Mesendoderm (in vitro differentiated cells): ENCODE results near the gene SMC6.

Source experiments
- DNase-seq: peaks from one replicate; pipeline ENCODE4 v3.0.0; 2013
- H2AK5ac ChIP-seq: 2 replicates; pipeline ENCODE4 v1.6.1; 2013; ENCODE audit warnings: low read length, inconsistent platforms
- H2BK120ac ChIP-seq: 2 replicates; pipeline ENCODE4 v1.6.1; 2013; ENCODE audit warnings: low read depth, mild to moderate bottlenecking, low read length, moderate library complexity, mixed read lengths
- H2BK15ac ChIP-seq: replicated peaks from 2 replicates; pipeline ENCODE4 v1.6.1; 2013; ENCODE audit warnings: low read depth, mild to moderate bottlenecking, moderate library complexity
- H2BK5ac ChIP-seq: 2 replicates; pipeline ENCODE4 v1.6.1; 2013; ENCODE audit warnings: low read length, inconsistent platforms
- H3K18ac ChIP-seq: 2 replicates; pipeline ENCODE4 v1.6.1; 2013; ENCODE audit warnings: mild to moderate bottlenecking, low read length, mixed read lengths
- H3K23ac ChIP-seq: one replicate; pipeline ENCODE4 v1.6.1; 2013; ENCODE audit warnings: low read length
- H3K27ac ChIP-seq: 2 replicates; pipeline ENCODE4 v1.5.1; 2013; ENCODE audit warnings: low read depth, mild to moderate bottlenecking, inconsistent platforms, low read length, moderate library complexity
- H3K27me3 ChIP-seq: 2 replicates; pipeline ENCODE4 v1.6.1; 2013; ENCODE audit warnings: low read length, control low read depth, mild to moderate bottlenecking, inconsistent platforms; ENCODE audit not compliant: insufficient read depth, poor library complexity
- H3K36me3 ChIP-seq: 2 replicates; pipeline ENCODE4 v1.6.1; 2013; ENCODE audit warnings: low read length, inconsistent platforms; ENCODE audit not compliant: control insufficient read depth, insufficient read depth
- H3K4ac ChIP-seq: one replicate; pipeline ENCODE4 v1.6.1; 2013; ENCODE audit warnings: low read depth, mild to moderate bottlenecking, low read length, moderate library complexity
- H3K4me1 ChIP-seq: 2 replicates; pipeline ENCODE4 v1.6.1; 2013; ENCODE audit warnings: low read depth, low read length, inconsistent platforms; ENCODE audit not compliant: control insufficient read depth
- H3K4me2 ChIP-seq: 2 replicates; pipeline ENCODE4 v1.6.1; 2013; ENCODE audit warnings: low read length
- H3K4me3 ChIP-seq: 2 replicates; pipeline ENCODE4 v1.5.1; 2013; ENCODE audit warnings: mild to moderate bottlenecking, low read length
- H3K56ac ChIP-seq: one replicate; pipeline ENCODE4 v1.6.1; 2013; ENCODE audit warnings: low read length
- H3K79me1 ChIP-seq: 2 replicates; pipeline ENCODE4 v1.6.1; 2013; ENCODE audit warnings: low read length, inconsistent platforms
- H3K79me2 ChIP-seq: 2 replicates; pipeline ENCODE4 v1.6.1; 2013; ENCODE audit warnings: mild to moderate bottlenecking, low read length; ENCODE audit not compliant: control insufficient read depth, insufficient read depth
- H3K9ac ChIP-seq: 2 replicates; pipeline ENCODE4 v1.6.1; 2013; ENCODE audit warnings: low read length, inconsistent platforms
- H4K5ac ChIP-seq: one replicate; pipeline ENCODE4 v1.6.1; 2013; ENCODE audit warnings: low read length
- H4K8ac ChIP-seq: one replicate; pipeline ENCODE4 v1.6.1; 2013; ENCODE audit warnings: low read depth, mild to moderate bottlenecking, control low read depth, low read length, moderate library complexity
- WGBS: extraction: QIAGEN DNeasy Blood & Tissue Kit; methylation state at CpG from one replicate; pipeline ENCODE4 v1.1.7; 2013; ENCODE audit warnings: low lambda C conversion rate, missing lambda C conversion rate; ENCODE audit not compliant: insufficient coverage; ENCODE audit errors: extremely low coverage; 5-methylcytosine and 5-hydroxymethylcytosine counted together

SMC6 gene

GRCh38 chr2:17752892-17753802 is 463 bp downstream of the SMC6 start:
- no CpG with 5 or more reads among the region's 70 CpGs for WGBS
- H3K18ac ChIP-seq = peak overlapping the region; percentile 60
- no peak overlapping the region for H2AK5ac ChIP-seq
- no peak overlapping the region for H4K5ac ChIP-seq
- H2BK15ac ChIP-seq = no peak overlapping the region
- H3K4me2 ChIP-seq = peak overlapping the region; percentile 32
- peak overlapping the region; percentile 18 for H3K4ac ChIP-seq
- no peaks in the 10 kb centered on the region for H3K36me3 ChIP-seq
- H3K27me3 ChIP-seq = no peaks in the 10 kb centered on the region
- no peak overlapping the region for H4K8ac ChIP-seq
- H3K79me2 ChIP-seq = peaks cover 39% of the 10 kb centered on the region
- H3K4me1 ChIP-seq = no peaks in the 10 kb centered on the region
- H3K56ac ChIP-seq = peak overlapping the region; percentile 97
- peak overlapping the region; percentile 90 for H3K23ac ChIP-seq
- H3K4me3 ChIP-seq = peak overlapping the region; percentile 63
- DNase-seq = peak; percentile 83
- peak overlapping the region; percentile 87 for H3K9ac ChIP-seq
- peak overlapping the region; percentile 89 for H3K27ac ChIP-seq
- H2BK5ac ChIP-seq = peak overlapping the region; percentile 13
- no peaks in the 10 kb centered on the region for H3K79me1 ChIP-seq
- no peak overlapping the region for H2BK120ac ChIP-seq

GRCh38 chr2:17752246-17752645 is 1.4 kb downstream of the SMC6 start:
- Histone ChIP-seq H3K23ac (no peak overlapping the region), H3K4me2 (peak overlapping the region; percentile 13), H2BK120ac (no peak overlapping the region), H3K18ac (no peak overlapping the region), H2AK5ac (no peak overlapping the region), H3K36me3 (no peaks in the 10 kb centered on the region), H2BK15ac (no peak overlapping the region), H3K9ac (peak overlapping the region; percentile 33), H3K4ac (no peak overlapping the region), H3K56ac (no peak overlapping the region), H3K27me3 (no peaks in the 10 kb centered on the region), H3K4me3 (no peak overlapping the region), H4K5ac (no peak overlapping the region), H3K79me2 (peaks cover 41% of the 10 kb centered on the region), H3K4me1 (no peaks in the 10 kb centered on the region), H3K79me1 (peaks cover 2% of the 10 kb centered on the region), H2BK5ac (no peak overlapping the region), H3K27ac (no peak overlapping the region), H4K8ac (no peak overlapping the region)
- WGBS = no CpG with 5 or more reads among the region's 3 CpGs
- no peak for DNase-seq

GRCh38 chr2:17749753-17750438 is 3.7 kb downstream of the SMC6 start:
- no peak overlapping the region for H3K4ac ChIP-seq
- no peak overlapping the region for H3K23ac ChIP-seq
- peaks cover under 1% of the 10 kb centered on the region for H3K36me3 ChIP-seq
- no peak overlapping the region for H4K5ac ChIP-seq
- no peak overlapping the region for H3K18ac ChIP-seq
- no peak overlapping the region for H2BK15ac ChIP-seq
- no peak overlapping the region for H2AK5ac ChIP-seq
- no peak overlapping the region for H3K4me2 ChIP-seq
- no peak overlapping the region for H3K9ac ChIP-seq
- no peak overlapping the region for H2BK5ac ChIP-seq
- no peak overlapping the region for H3K4me3 ChIP-seq
- H2BK120ac ChIP-seq = no peak overlapping the region
- H3K4me1 ChIP-seq = no peaks in the 10 kb centered on the region
- H3K27me3 ChIP-seq = no peaks in the 10 kb centered on the region
- DNase-seq = no peak
- no CpG with 5 or more reads among the region's 2 CpGs for WGBS
- no peak overlapping the region for H4K8ac ChIP-seq
- H3K79me1 ChIP-seq = peaks cover 6% of the 10 kb centered on the region
- no peak overlapping the region for H3K56ac ChIP-seq
- H3K27ac ChIP-seq = no peak overlapping the region
- H3K79me2 ChIP-seq = peaks cover 37% of the 10 kb centered on the region

GRCh38 chr2:17748745-17749144 is 4.9 kb downstream of the SMC6 start:
- H3K27me3 ChIP-seq = no peaks in the 10 kb centered on the region
- H3K23ac ChIP-seq = no peak overlapping the region
- no peak overlapping the region for H4K5ac ChIP-seq
- H3K9ac ChIP-seq = no peak overlapping the region
- H3K56ac ChIP-seq = no peak overlapping the region
- no peak overlapping the region for H3K4me2 ChIP-seq
- H4K8ac ChIP-seq = no peak overlapping the region
- no peak overlapping the region for H2BK15ac ChIP-seq
- H2BK5ac ChIP-seq = no peak overlapping the region
- H3K27ac ChIP-seq = no peak overlapping the region
- no peaks in the 10 kb centered on the region for H3K4me1 ChIP-seq
- peaks cover 6% of the 10 kb centered on the region for H3K79me1 ChIP-seq
- H3K18ac ChIP-seq = no peak overlapping the region
- H2AK5ac ChIP-seq = no peak overlapping the region
- no CpG with 5 or more reads among the region's 6 CpGs for WGBS
- H3K4ac ChIP-seq = no peak overlapping the region
- no peak overlapping the region for H2BK120ac ChIP-seq
- H3K36me3 ChIP-seq = peaks cover 1% of the 10 kb centered on the region
- no peak overlapping the region for H3K4me3 ChIP-seq
- H3K79me2 ChIP-seq = peaks cover 30% of the 10 kb centered on the region
- DNase-seq = peak; percentile 40

- DNase-seq = peak; percentile 38
- H2BK15ac ChIP-seq = no peak overlapping the region
- H3K4me1 ChIP-seq = no peaks in the 10 kb centered on the region
- no peak overlapping the region for H3K4me3 ChIP-seq
- no peak overlapping the region for H3K27ac ChIP-seq
- H3K23ac ChIP-seq = no peak overlapping the region
- no CpG with 5 or more reads among the region's 4 CpGs for WGBS
- H3K36me3 ChIP-seq = peaks cover 1% of the 10 kb centered on the region
- H3K27me3 ChIP-seq = no peaks in the 10 kb centered on the region
- no peak overlapping the region for H4K5ac ChIP-seq
- H3K4me2 ChIP-seq = no peak overlapping the region
- no peak overlapping the region for H3K4ac ChIP-seq
- H2AK5ac ChIP-seq = no peak overlapping the region
- H4K8ac ChIP-seq = no peak overlapping the region
- H2BK5ac ChIP-seq = no peak overlapping the region
- peaks cover 27% of the 10 kb centered on the region for H3K79me2 ChIP-seq
- no peak overlapping the region for H3K56ac ChIP-seq
- no peak overlapping the region for H3K9ac ChIP-seq
- no peak overlapping the region for H3K18ac ChIP-seq
- H3K79me1 ChIP-seq = peaks cover 6% of the 10 kb centered on the region
- no peak overlapping the region for H2BK120ac ChIP-seq
Measured at GRCh38 chr2:17747684-17748452, 5.7 kb downstream of the SMC6 start.
